Upper lobe of left lung (tissue), 4 donors: ENCODE measurements around the gene PLXND1.

Experiments
- CTCF ChIP-seq, 6 experiments: fragments of 450-650 bp in 4 of 6; fragments of 200-600 bp in 2 of 6; sonication (generic) in 2 of 6; IDR thresholded peaks; one replicate each; pipeline ENCODE4 v1.5.1; 2016 to 2019; ENCODE audit warnings: antibody characterized with exemption in 6 of 6
- POLR2A ChIP-seq, 4 donors: fragments of 450-650 bp; IDR thresholded peaks; one replicate each; pipeline ENCODE4 v1.5.1; 2016 to 2017; ENCODE audit warnings: antibody characterized with exemption in 4 of 4, mild to moderate bottlenecking in 2 of 4
- POLR2AphosphoS5 ChIP-seq, 2 donors: sonication (generic); formaldehyde crosslinking; IDR thresholded peaks; one replicate each; pipeline ENCODE4 v1.5.1; 2017; ENCODE audit warnings: antibody characterized with exemption in 2 of 2

GRCh38 chr3:129655291-129655700 lies 48.8 kb upstream of the PLXND1 start:
- TF ChIP-seq CTCF (IDR thresholded peaks at IDR 0.05) (no peak), POLR2AphosphoS5 (IDR thresholded peaks at IDR 0.05) (no peak), POLR2A (IDR thresholded peaks at IDR 0.05) (no peak)
